HepG2 (cell line): Measurements from ENCODE around the gene PPP1R15B. TPM values are rescaled to one million over a fixed set of nuclear protein-coding genes. Genes with fewer than 3 reads are reported as not detected.

Experiments
- ATAC-seq: fragments of 200-7000 bp; cut with Tn5 transposase; 3 replicates; pipeline ENCODE4 v1.9.1; 2020; ENCODE audit warnings: mild to moderate bottlenecking, moderate library complexity
- BruUV-seq: library from RNA; stranded (reverse); fragments of 400-500 nt; replicated peaks from 2 replicates; lab custom pipeline; 2021; lab: Mats Ljungman, UMichigan
- CTCF ChIA-PET: fragments of 300-600 bp; formaldehyde crosslinking; extraction: SDS; loops from one replicate; lab custom pipeline; 2021; ENCODE audit warnings: low total read pairs, inconsistent platforms, low intra/inter-chr PET ratio; lab: Yijun Ruan, JAX
- POLR2A ChIA-PET: fragments of 350-600 bp; sonication (Branson Sonifier 250); formaldehyde crosslinking; loops from one replicate; lab custom pipeline; 2020; ENCODE audit warnings: antibody characterized with exemption, inconsistent platforms; lab: Yijun Ruan, JAX
- DNase-seq: peaks from one replicate; pipeline ENCODE4 v3.0.0-alpha.2; 2015; ENCODE audit warnings: low spot score
- FAIRE-seq: peaks from 3 replicates; lab custom pipeline; 2011; peaks lifted over from hg19 to GRCh38; lab: Jason Lieb, UNC
- H2AFZ ChIP-seq: one replicate; pipeline ENCODE4 v1.6.1; 2011; ENCODE audit warnings: low read length, inconsistent platforms
- H3K27ac ChIP-seq: fragments of 300-600 bp; 3 replicates; pipeline ENCODE4 v1.8.0; 2011; ENCODE audit warnings: mixed run types, mild to moderate bottlenecking, mixed read lengths, low read length, inconsistent platforms; ENCODE audit not compliant: insufficient read depth; ENCODE audit errors: extremely low read length
- H3K27me3 ChIP-seq, 2 experiments: fragments of 200-600 bp in 1 of 2; 2 replicates in 1 of 2; 3 replicates in 1 of 2; pipeline versions ENCODE4 v1.6.0 to v1.8.0; 2011; ENCODE audit warnings: low read length in 2 of 2, mild to moderate bottlenecking in 2 of 2, moderate library complexity in 2 of 2, inconsistent platforms in 1 of 2; ENCODE audit not compliant: insufficient read depth in 2 of 2, control insufficient read depth in 1 of 2
- H3K36me3 ChIP-seq, 2 experiments: fragments of 200-600 bp in 1 of 2; replicated peaks in 1 of 2; 2 replicates in 1 of 2; 3 replicates in 1 of 2; pipeline versions ENCODE4 v1.5.1 to v1.8.0; 2011; ENCODE audit warnings: low read length in 2 of 2, inconsistent platforms in 1 of 2; ENCODE audit not compliant: insufficient read depth in 2 of 2, control insufficient read depth in 1 of 2
- H3K4me1 ChIP-seq: 2 replicates; pipeline ENCODE4 v1.5.1; 2012; ENCODE audit warnings: low read length, inconsistent platforms; ENCODE audit not compliant: insufficient read depth
- H3K4me2 ChIP-seq: 2 replicates; pipeline ENCODE4 v1.6.0; 2011; ENCODE audit warnings: low read depth, low read length, inconsistent platforms
- H3K4me3 ChIP-seq, 3 experiments: fragments of 200-600 bp in 1 of 3; sonication (generic), shearing (Covaris generic) in 1 of 3; replicated peaks in 1 of 3; 2 replicates each; pipeline ENCODE4 v1.5.1; 2011 to 2016; ENCODE audit warnings: low read length in 3 of 3, inconsistent platforms in 2 of 3, low read depth in 2 of 3, mild to moderate bottlenecking in 2 of 3, control low read depth in 1 of 3, mixed read lengths in 1 of 3; ENCODE audit not compliant: insufficient read depth in 1 of 3
- H3K79me2 ChIP-seq: one replicate; pipeline ENCODE4 v1.6.1; 2011; ENCODE audit warnings: low read length, inconsistent platforms; ENCODE audit not compliant: insufficient read depth
- H3K9ac ChIP-seq: 2 replicates; pipeline ENCODE4 v1.6.0; 2011; ENCODE audit warnings: mild to moderate bottlenecking, low read depth, low read length, inconsistent platforms; ENCODE audit not compliant: insufficient read depth
- H3K9me3 ChIP-seq: 2 replicates; pipeline ENCODE4 v1.5.1; 2012; ENCODE audit warnings: mild to moderate bottlenecking, low read length
- H4K20me1 ChIP-seq: 2 replicates; pipeline ENCODE4 v1.6.0; 2011; ENCODE audit warnings: inconsistent platforms, mild to moderate bottlenecking, low read length, moderate library complexity; ENCODE audit not compliant: insufficient read depth
- HES4 ChIP-seq: sonication (generic); formaldehyde crosslinking; IDR thresholded peaks from 2 replicates; pipeline ENCODE4 v1.9.0; 2021; ENCODE audit warnings: mild to moderate bottlenecking, missing genetic modification reagents, borderline replicate concordance
- MEIS2 ChIP-seq: sonication (generic); formaldehyde crosslinking; IDR thresholded peaks from 2 replicates; pipeline ENCODE4 v1.9.0; 2021; ENCODE audit warnings: mild to moderate bottlenecking, missing genetic modification reagents
- MLLT10 ChIP-seq: sonication (generic); formaldehyde crosslinking; IDR thresholded peaks from 2 replicates; pipeline ENCODE4 v1.4.0; 2020; ENCODE audit warnings: missing genetic modification reagents
- MTA1 ChIP-seq: sonication (generic); formaldehyde crosslinking; IDR thresholded peaks from 2 replicates; pipeline ENCODE4 v1.4.0; 2020; ENCODE audit warnings: missing genetic modification reagents, mild to moderate bottlenecking, borderline replicate concordance
- PHF21A ChIP-seq: sonication (generic); formaldehyde crosslinking; IDR thresholded peaks from 2 replicates; pipeline ENCODE4 v1.5.0; 2020; ENCODE audit warnings: mild to moderate bottlenecking, missing genetic modification reagents
- TFDP1 ChIP-seq: IDR thresholded peaks from 2 replicates; pipeline ENCODE4 v1.6.1; 2016; ENCODE audit warnings: missing compliant biosample characterization, missing genetic modification reagents, borderline replicate concordance
- THAP9 ChIP-seq: sonication (generic); formaldehyde crosslinking; IDR thresholded peaks from 2 replicates; pipeline ENCODE4; 2020; ENCODE audit warnings: missing genetic modification reagents, mild to moderate bottlenecking, borderline replicate concordance
- YEATS4 ChIP-seq: sonication (generic); formaldehyde crosslinking; IDR thresholded peaks from 2 replicates; pipeline ENCODE4 v1.4.0; 2020; ENCODE audit warnings: missing genetic modification reagents, borderline replicate concordance
- ZBTB3 ChIP-seq: sonication (generic); formaldehyde crosslinking; IDR thresholded peaks from 2 replicates; pipeline ENCODE4 v1.4.0; 2020; ENCODE audit warnings: low read depth, mild to moderate bottlenecking, moderate library complexity, missing genetic modification reagents, borderline replicate concordance
- ZBTB46 ChIP-seq: sonication (generic); formaldehyde crosslinking; IDR thresholded peaks from 2 replicates; pipeline ENCODE4 v1.4.0; 2020; ENCODE audit warnings: mild to moderate bottlenecking, missing genetic modification reagents, borderline replicate concordance
- ZBTB7B ChIP-seq: sonication (generic); formaldehyde crosslinking; IDR thresholded peaks from 2 replicates; pipeline ENCODE4 v1.4.0; 2020; ENCODE audit warnings: missing genetic modification reagents
- ZNF101 ChIP-seq: sonication (generic); formaldehyde crosslinking; IDR thresholded peaks from 2 replicates; pipeline ENCODE4 v1.4.0; 2020; ENCODE audit warnings: mild to moderate bottlenecking, low read depth, missing genetic modification reagents, borderline replicate concordance
- ZNF280B ChIP-seq: sonication (generic); formaldehyde crosslinking; IDR thresholded peaks from 2 replicates; pipeline ENCODE4 v1.5.0; 2020; ENCODE audit warnings: missing genetic modification reagents, mild to moderate bottlenecking, borderline replicate concordance
- ZNF530 ChIP-seq: sonication (generic); formaldehyde crosslinking; IDR thresholded peaks from 2 replicates; pipeline ENCODE4 v1.5.0; 2020; ENCODE audit warnings: low read depth, mild to moderate bottlenecking, missing genetic modification reagents
- ZNF546 ChIP-seq: sonication (generic); formaldehyde crosslinking; conservative IDR thresholded peaks from 2 replicates; pipeline ENCODE4 v1.8.1; 2023; ENCODE audit warnings: mild to moderate bottlenecking, missing genetic modification reagents
- WGBS: methylation state at CpG from one replicate; pipeline ENCODE4 v1.1.6; 2017; ENCODE audit warnings: low lambda C conversion rate; 5-methylcytosine and 5-hydroxymethylcytosine counted together
- in situ Hi-C: cut with HindIII; loops from 2 replicates; pipeline ENCODE4 v1.10.0; 2017; ENCODE audit warnings: low pct_unique_long_range_greater_than_20kb; ENCODE audit not compliant: extremely low pct_ligation_motif_present
- intact Hi-C: fragments of 100-400 bp; cut with micrococcal nuclease; formaldehyde crosslinking; loops from one replicate; pipeline ENCODE4 v1.10.0; 2022; ENCODE audit not compliant: unreplicated experiment
- polyA plus RNA-seq, 8 experiments: library from polyadenylated mRNA; depleted of rRNA in 3 of 8; stranded (reverse) in 7 of 8; unstranded in 1 of 8; fragments of >200 nt; fragmentation: Illumina TruSeq in 4 of 8; extraction: Trizol in 4 of 8; gene quantifications; 2 replicates each; pipeline versions ENCODE4 v1.2.1 to v1.2.3, GENCODE V29; 2011 to 2016; ENCODE audit warnings: low read depth in 4 of 8, missing spikeins in 1 of 8, mixed read lengths in 1 of 8; ENCODE audit not compliant: insufficient read depth in 1 of 8
- total RNA-seq, 5 experiments: library from RNA; depleted of rRNA; stranded (reverse); fragments of >200 nt; fragmentation: Illumina TruSeq; extraction: Trizol; gene quantifications; 2 replicates each; pipeline ENCODE4 v1.2.3, GENCODE V29; 2016; ENCODE audit warnings: low read depth in 1 of 5

Gene PPP1R15B
- total and polyA plus RNA-seq, 2 of the 13 experiments (the other 11 are each of a cell fraction or from before 2014, with no cell fraction given) = 13.4 to 23.8 TPM

GRCh38 chr1:204363335-204364114, 48.1 kb downstream of the PPP1R15B start:
- peak overlapping the region; percentile 30 for H3K4me2 ChIP-seq
- POLR2A ChIA-PET = interaction anchor here (1.4 kb wide), 1 partner anchor 150 kb away, joined by 3 read pairs; the partner anchor contains the start of gene GOLT1A
- H3K9me3 ChIP-seq = no peaks in the 10 kb centered on the region
- peak; percentile 92 for FAIRE-seq
- peaks cover 7 to 26% of the 10 kb centered on the region in 2 experiments; a peak in 4 of 5 replicates for H3K36me3 ChIP-seq
- intact Hi-C loops (loop anchor here (1.0 kb wide), 4 partner anchors 35 to 149 kb away; no protein-coding TSS in a partner anchor), in situ Hi-C loops (loop anchor here (5.0 to 25.0 kb wide), 4 partner anchors 101 to 501 kb away; partner anchors contain the start of genes GOLT1A and SNRPE)
- no peaks in the 10 kb centered on the region for H3K79me2 ChIP-seq
- peak; percentile 50 for DNase-seq
- H3K9ac ChIP-seq = no peak overlapping the region
- no TSS peak for BruUV-seq
- WGBS = 46% methylated on average over 19 of the region's 27 CpGs
- H3K4me1 ChIP-seq = peaks cover 20% of the 10 kb centered on the region
- H3K27me3 ChIP-seq = no peaks in the 10 kb centered on the region
- no peak overlapping the region for H3K4me3 ChIP-seq
- H4K20me1 ChIP-seq = no peaks in the 10 kb centered on the region
- CTCF ChIA-PET = interaction anchor here (1.0 to 3.6 kb wide), 5 partner anchors 35 to 201 kb away, joined by 4 to 29 read pairs (median 16); partner anchors contain the start of gene GOLT1A
- H3K27ac ChIP-seq = no peak overlapping the region
- peak; percentile 64 for ATAC-seq
- H2AFZ ChIP-seq = no peak overlapping the region
- TF ChIP-seq ZNF280B (CRISPR knock-in tag) (no peak), PHF21A (CRISPR knock-in tag) (no peak), MEIS2 (CRISPR knock-in tag) (no peak), ZNF546 (CRISPR knock-in tag) (no peak), THAP9 (peak; percentile 23; the same call in 1 of the 2 replicates), HES4 (CRISPR knock-in tag) (no peak), MTA1 (no peak), MLLT10 (CRISPR knock-in tag) (no peak), ZNF530 (CRISPR knock-in tag) (no peak), ZBTB3 (CRISPR knock-in tag) (no peak), ZNF101 (CRISPR knock-in tag) (no peak), ZBTB7B (CRISPR knock-in tag) (0 out of 2 replicates have a peak, but pooled peaks have one; percentile 32), ZBTB46 (CRISPR knock-in tag) (no peak), TFDP1 (0 out of 2 replicates have a peak, but pooled peaks have one; percentile 27), YEATS4 (CRISPR knock-in tag) (no peak)
